GM12872 (cell line): Measurements from ENCODE around the gene SIAH3.

Experiments used
- CTCF ChIP-seq: IDR thresholded peaks from 3 replicates; pipeline ENCODE4 v1.5.1; 2011; ENCODE audit warnings: low read depth, mild to moderate bottlenecking, low read length, moderate library complexity; ENCODE audit not compliant: insufficient read depth

Gene SIAH3

DNA sequence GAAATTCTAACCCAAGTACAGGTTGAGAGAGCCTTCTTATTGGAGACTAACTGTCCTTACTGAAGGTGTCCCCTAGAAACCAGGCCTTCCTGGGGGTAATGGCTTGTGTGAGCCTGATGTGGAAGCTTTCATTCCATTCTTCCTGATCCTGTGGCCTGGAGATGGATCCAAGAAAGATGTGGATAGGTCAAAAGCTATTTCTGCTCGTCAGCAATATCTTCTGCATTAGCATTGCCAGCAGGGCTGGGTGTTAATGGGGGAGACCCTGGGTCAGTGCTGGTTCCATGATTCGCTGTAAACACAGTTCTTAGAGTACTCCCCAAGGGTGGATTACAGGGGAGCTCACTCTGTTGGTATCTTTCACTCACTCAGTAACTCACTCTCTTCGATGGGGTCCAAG is 106.6 kb downstream of the SIAH3 start:
- TF ChIP-seq CTCF, result no peak

DNA sequence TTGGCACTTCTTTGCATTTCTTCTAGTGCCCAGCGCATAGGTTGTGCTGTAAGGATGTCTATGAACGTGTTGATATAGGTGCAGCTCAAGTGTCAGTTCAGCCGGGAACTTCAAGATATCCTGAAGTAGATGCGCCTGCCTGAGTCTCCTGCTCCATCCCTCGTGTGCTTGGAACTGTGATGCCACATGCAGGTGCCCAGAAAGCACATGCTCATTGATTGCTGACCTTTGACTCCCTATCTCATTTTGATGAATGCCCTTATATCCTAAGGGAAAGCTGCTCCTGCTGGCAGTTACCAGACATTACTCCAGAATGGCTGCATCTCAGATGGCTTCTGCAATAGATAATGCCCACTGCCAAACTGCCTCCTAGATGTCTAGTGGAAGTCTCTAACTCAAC is 108.6 kb downstream of the SIAH3 start:
- TF ChIP-seq CTCF, result no peak

DNA sequence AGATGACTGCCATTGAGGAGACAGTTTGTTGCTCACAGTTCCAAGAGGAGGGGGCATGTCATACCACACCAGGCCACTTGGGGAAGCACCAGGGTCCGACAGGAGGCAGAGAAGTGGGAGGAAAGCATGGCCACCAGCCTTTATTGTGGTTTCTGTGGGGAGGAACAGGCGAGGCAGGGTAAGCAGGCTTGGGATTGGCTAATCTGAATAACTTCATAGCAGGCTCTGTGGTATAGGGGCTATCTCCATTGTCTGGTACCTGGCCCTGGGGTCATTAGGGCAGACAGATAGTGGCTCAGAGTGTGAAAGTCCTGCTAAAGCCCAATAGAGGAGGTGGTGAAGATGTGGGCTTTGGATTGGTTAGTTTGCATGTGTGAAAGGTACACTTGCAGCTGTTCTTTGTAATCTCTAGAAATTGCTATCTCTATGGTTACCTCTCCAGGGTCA is 114.0 kb downstream of the SIAH3 start:
- TF ChIP-seq CTCF, result peak; percentile 68; the same call in 2 of the 3 replicates

DNA sequence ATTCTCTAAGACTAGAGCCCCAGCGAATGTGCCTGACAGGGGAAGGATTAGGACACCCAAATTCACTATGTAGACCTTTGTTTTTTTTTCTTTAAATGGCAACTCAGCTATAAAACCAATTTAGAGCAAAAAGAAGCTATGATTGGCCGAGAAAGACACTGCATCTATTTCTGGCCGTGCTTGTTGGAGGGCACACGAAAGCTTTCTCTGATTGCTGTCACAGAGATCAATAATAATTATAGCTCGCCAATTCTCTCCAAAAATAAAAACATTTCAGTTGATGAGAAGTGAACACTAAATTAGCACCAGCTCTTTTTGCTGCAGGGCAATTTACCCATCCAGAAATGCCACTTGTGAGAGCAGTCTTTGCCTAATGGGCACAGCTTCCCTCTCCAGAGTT is 118.2 kb downstream of the SIAH3 start:
- no peak for TF ChIP-seq CTCF

GRCh38 chr13:45732916-45733315 is 118.6 kb downstream of the SIAH3 start:
- TF ChIP-seq CTCF, result no peak

GRCh38 chr13:45731455-45731854 is 120.1 kb downstream of the SIAH3 start:
- no peak for TF ChIP-seq CTCF

DNA sequence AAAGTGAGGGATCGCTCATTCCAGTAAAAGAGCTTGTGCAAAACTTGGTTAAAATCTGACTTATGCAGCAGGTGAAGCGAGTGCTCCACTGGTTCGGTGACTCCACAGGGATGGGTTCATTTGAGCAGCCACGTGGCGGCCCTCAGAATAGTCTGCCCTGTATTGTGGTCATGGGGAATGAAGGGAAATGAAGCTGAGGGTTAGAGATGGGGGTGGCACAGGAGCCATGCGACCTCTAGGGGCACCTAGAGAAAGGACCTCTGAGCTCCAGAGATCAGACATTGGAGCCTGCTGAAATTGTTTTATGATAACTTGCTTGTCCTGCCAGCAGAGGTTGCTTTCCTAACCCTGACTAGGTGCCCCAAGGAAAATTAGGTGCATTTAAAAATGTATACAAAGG is 122.8 kb downstream of the SIAH3 start:
- peak; percentile 91 for TF ChIP-seq CTCF
